Osteoblast (primary cell): ENCODE data around the gene CPEB4. TPM values are rescaled to one million over a fixed set of nuclear protein-coding genes. Genes with fewer than 3 reads are reported as not detected.

Experiments used
- DNase-seq: peaks from one replicate; pipeline ENCODE4 v3.0.0; 2011; ENCODE audit warnings: low spot score, mixed read lengths; ENCODE audit not compliant: insufficient read length; ENCODE audit errors: missing footprints
- H2AFZ ChIP-seq: 2 replicates; pipeline ENCODE4 v1.6.0; 2011; ENCODE audit warnings: mild to moderate bottlenecking, low read length
- H3K27ac ChIP-seq: 2 replicates; pipeline ENCODE4 v1.5.1; 2011; ENCODE audit warnings: mild to moderate bottlenecking, low read depth, low read length, moderate library complexity
- H3K27me3 ChIP-seq: 2 replicates; pipeline ENCODE4 v1.6.0; 2012; ENCODE audit warnings: mild to moderate bottlenecking, control low read depth, inconsistent platforms, low read length, moderate library complexity; ENCODE audit not compliant: insufficient read depth
- H3K36me3 ChIP-seq: 2 replicates; pipeline ENCODE4 v1.5.1; 2011; ENCODE audit warnings: mild to moderate bottlenecking, low read length, control low read depth, moderate library complexity; ENCODE audit not compliant: insufficient read depth
- H3K4me1 ChIP-seq: 2 replicates; pipeline ENCODE4 v1.5.1; 2011; ENCODE audit warnings: mild to moderate bottlenecking, low read length, control low read depth, moderate library complexity; ENCODE audit not compliant: insufficient read depth
- H3K4me2 ChIP-seq: 2 replicates; pipeline ENCODE4 v1.6.0; 2011; ENCODE audit warnings: mild to moderate bottlenecking, low read length; ENCODE audit not compliant: insufficient read depth
- H3K4me3 ChIP-seq: fragments of 200-600 bp; sonication (generic); 3 replicates; pipeline ENCODE4 v1.5.1; 2012; ENCODE audit warnings: mild to moderate bottlenecking, low read length, inconsistent platforms; ENCODE audit not compliant: insufficient read depth
- H3K79me2 ChIP-seq: 2 replicates; pipeline ENCODE4 v1.6.0; 2012; ENCODE audit warnings: mild to moderate bottlenecking, low read length, control low read depth, inconsistent platforms; ENCODE audit not compliant: insufficient read depth
- H3K9me3 ChIP-seq: 2 replicates; pipeline ENCODE4 v1.5.1; 2011; ENCODE audit warnings: low read depth, low read length, control low read depth
- H4K20me1 ChIP-seq: 2 replicates; pipeline ENCODE4 v1.6.0; 2012; ENCODE audit warnings: mild to moderate bottlenecking, low read length, control low read depth; ENCODE audit not compliant: insufficient read depth
- CTCF ChIP-seq: IDR thresholded peaks from 2 replicates; pipeline ENCODE4 v1.5.1; 2011; ENCODE audit warnings: mild to moderate bottlenecking, low read depth, low read length, moderate library complexity; ENCODE audit errors: extremely low read depth
- total RNA-seq: library from RNA; depleted of rRNA; stranded (reverse); fragments of >200 nt; gene quantifications from 2 replicates; pipeline ENCODE4 v1.2.3, GENCODE V29; 2012

The CPEB4 gene
- total RNA-seq, 1 donor, result 41.6 TPM

- Histone ChIP-seq H3K27me3 (no peaks in the 10 kb centered on the region), H3K9me3 (no peaks in the 10 kb centered on the region), H4K20me1 (no peaks in the 10 kb centered on the region), H3K4me1 (no peaks in the 10 kb centered on the region), H3K4me2 (no peak overlapping the region), H3K36me3 (no peaks in the 10 kb centered on the region), H3K4me3 (no peak overlapping the region), H3K79me2 (no peaks in the 10 kb centered on the region), H2AFZ (no peak overlapping the region), H3K27ac (no peak overlapping the region)
- TF ChIP-seq CTCF, result no peak
- DNase-seq, result no peak
These were observed 21.8 kb upstream of the CPEB4 start for GRCh38 chr5:173866243-173866857.

GRCh38 chr5:173866858-173867679 lies 21.1 kb upstream of the CPEB4 start:
- TF ChIP-seq CTCF, result no peak
- no peak overlapping the region for H3K4me2 ChIP-seq
- no peaks in the 10 kb centered on the region for H3K79me2 ChIP-seq
- H4K20me1 ChIP-seq, result no peaks in the 10 kb centered on the region
- no peak for DNase-seq
- no peaks in the 10 kb centered on the region for H3K4me1 ChIP-seq
- no peak overlapping the region for H3K4me3 ChIP-seq
- no peak overlapping the region for H3K27ac ChIP-seq
- H3K9me3 ChIP-seq, result no peaks in the 10 kb centered on the region
- no peak overlapping the region for H2AFZ ChIP-seq
- H3K27me3 ChIP-seq, result no peaks in the 10 kb centered on the region
- no peaks in the 10 kb centered on the region for H3K36me3 ChIP-seq

GRCh38 chr5:173868096-173868880 lies 19.9 kb upstream of the CPEB4 start:
- Histone ChIP-seq H3K27ac (no peak overlapping the region), H3K4me1 (no peaks in the 10 kb centered on the region), H3K27me3 (no peaks in the 10 kb centered on the region), H3K9me3 (no peaks in the 10 kb centered on the region), H2AFZ (no peak overlapping the region), H3K36me3 (no peaks in the 10 kb centered on the region), H3K4me2 (no peak overlapping the region), H3K79me2 (no peaks in the 10 kb centered on the region), H3K4me3 (no peak overlapping the region), H4K20me1 (no peaks in the 10 kb centered on the region)
- DNase-seq, result no peak
- no peak for TF ChIP-seq CTCF

- TF ChIP-seq CTCF, result no peak
- H3K36me3 ChIP-seq, result no peaks in the 10 kb centered on the region
- H4K20me1 ChIP-seq, result no peaks in the 10 kb centered on the region
- no peak overlapping the region for H3K27ac ChIP-seq
- H3K27me3 ChIP-seq, result no peaks in the 10 kb centered on the region
- H3K4me1 ChIP-seq, result no peaks in the 10 kb centered on the region
- H3K4me3 ChIP-seq, result no peak overlapping the region
- H3K4me2 ChIP-seq, result no peak overlapping the region
- no peak for DNase-seq
- no peaks in the 10 kb centered on the region for H3K79me2 ChIP-seq
- no peaks in the 10 kb centered on the region for H3K9me3 ChIP-seq
- peak overlapping the region; percentile 57 for H2AFZ ChIP-seq
These were observed 18.8 kb upstream of the CPEB4 start for GRCh38 chr5:173869316-173869715.
